Measurements from ENCODE around the gene ZNF723.
"Not testable (repeated sequence)": the region's sequence is repeated elsewhere in the genome, so short reads cannot be mapped to it uniquely, and the experiment has no call there.

The ZNF723 gene

GRCh38 chr19:22832031-22832762, at the start of gene ZNF723:
Gene ZNF723 (plus strand): TSS chr19:22832291. CDS start chr19:22832380, 89 bp downstream.
- no peak for DNase-seq

GRCh38 chr19:22783651-22784410, 48.3 kb upstream of the ZNF723 start, which contains the start of gene ZNF99:
Gene ZNF99 (minus strand): TSS chr19:22784151. CDS start chr19:22784016, 135 bp downstream.
- no peak for DNase-seq

GRCh38 chr19:22792863-22793262, 39.2 kb upstream of the ZNF723 start:
- DNase-seq: not testable (repeated sequence)

GRCh38 chr19:22797040-22797439, 35.1 kb upstream of the ZNF723 start:
- DNase-seq: no peak

GRCh38 chr19:22806418-22806817, 25.7 kb upstream of the ZNF723 start:
- no peak for DNase-seq

GRCh38 chr19:22807061-22807835, 24.8 kb upstream of the ZNF723 start:
- DNase-seq: no peak

- DNase-seq: no peak
Measured at GRCh38 chr19:22814124-22814523, 18.0 kb upstream of the ZNF723 start.

- DNase-seq: no peak
Measured at GRCh38 chr19:22831211-22831610, 880 bp upstream of the ZNF723 start.

GRCh38 chr19:22857713-22858320, 25.7 kb downstream of the ZNF723 start:
- not testable (repeated sequence) for DNase-seq

- DNase-seq: no peak
Measured at GRCh38 chr19:22882797-22883196, 50.7 kb downstream of the ZNF723 start.

- DNase-seq: no peak
Measured at GRCh38 chr19:22893855-22894270, 61.8 kb downstream of the ZNF723 start.

GRCh38 chr19:22901431-22902130, 69.5 kb downstream of the ZNF723 start:
- no peak for DNase-seq

Measured in NCI-H187 (cell line).